H1 (cell line): ENCODE results near the gene THAP9. TPM values are rescaled to one million over a fixed set of nuclear protein-coding genes. Genes with fewer than 3 reads are reported as not detected.

Experiments used
- CTCF ChIA-PET: fragments of 300-600 bp; sonication (Branson Sonifier 250); formaldehyde crosslinking; loops from one replicate; lab custom pipeline; 2021; ENCODE audit not compliant: partially characterized antibody; lab: Charles Lee
- POLR2A ChIA-PET: fragments of 300-600 bp; sonication (Branson Sonifier 250); formaldehyde crosslinking; loops from one replicate; lab custom pipeline; 2021; ENCODE audit warnings: inconsistent platforms; ENCODE audit not compliant: partially characterized antibody; lab: Charles Lee
- DNase-seq, 2 experiments: peaks; one replicate each; pipeline versions ENCODE4 v3.0.0 to v3.0.0-alpha.2; 2010 to 2022; ENCODE audit warnings: low spot score in 2 of 2, low read depth in 1 of 2, mixed read lengths in 1 of 2
- FAIRE-seq: peaks from 2 replicates; lab custom pipeline; 2011; peaks lifted over from hg19 to GRCh38; lab: Jason Lieb, UNC
- H2AFZ ChIP-seq: 2 replicates; pipeline ENCODE4 v1.8.1; 2012; ENCODE audit warnings: low read length, inconsistent platforms
- H2AK5ac ChIP-seq: 2 replicates; pipeline ENCODE4 v1.6.1; 2013; ENCODE audit warnings: low read depth, low read length
- H2BK120ac ChIP-seq: replicated peaks from 2 replicates; pipeline ENCODE3; 2013; ENCODE audit warnings: low read depth, low read length, inconsistent platforms
- H2BK12ac ChIP-seq: 2 replicates; pipeline ENCODE4 v1.6.1; 2013; ENCODE audit warnings: low read depth, low read length
- H2BK15ac ChIP-seq: 2 replicates; pipeline ENCODE4 v1.6.1; 2013; ENCODE audit warnings: low read length
- H2BK20ac ChIP-seq: 2 replicates; pipeline ENCODE4 v1.6.1; 2013; ENCODE audit warnings: low read length
- H2BK5ac ChIP-seq: 2 replicates; pipeline ENCODE4 v1.6.1; 2013; ENCODE audit warnings: low read depth, low read length
- H3K14ac ChIP-seq: 2 replicates; pipeline ENCODE4 v1.6.1; 2013; ENCODE audit warnings: inconsistent platforms; ENCODE audit not compliant: insufficient read length
- H3K18ac ChIP-seq: 2 replicates; pipeline ENCODE4 v1.6.1; 2013; ENCODE audit warnings: low read length; ENCODE audit errors: extremely low read depth
- H3K23ac ChIP-seq: 2 replicates; pipeline ENCODE4 v1.6.1; 2013; ENCODE audit warnings: inconsistent platforms; ENCODE audit not compliant: insufficient read length
- H3K23me2 ChIP-seq: 2 replicates; pipeline ENCODE4 v1.6.1; 2013; ENCODE audit warnings: low read depth, low read length
- H3K27ac ChIP-seq: 2 replicates; pipeline ENCODE4 v1.6.1; 2011; ENCODE audit warnings: low read depth, low read length, inconsistent platforms
- H3K27me3 ChIP-seq, 4 experiments: replicated peaks in 1 of 4; 1 replicate in 1 of 4; 2 replicates in 3 of 4; pipeline versions ENCODE4 v1.6.1 to v1.8.1; 2011 to 2013; ENCODE audit warnings: low read length in 3 of 4, mild to moderate bottlenecking in 3 of 4, inconsistent platforms in 2 of 4, mixed read lengths in 2 of 4, moderate library complexity in 1 of 4; ENCODE audit not compliant: control insufficient read depth in 3 of 4, insufficient read depth in 3 of 4; ENCODE audit errors: extremely low read depth in 1 of 4
- H3K36me3 ChIP-seq, 4 experiments: 2 replicates each; pipeline versions ENCODE4 v1.6.1 to v1.8.1; 2011 to 2013; ENCODE audit warnings: mild to moderate bottlenecking in 4 of 4, low read length in 3 of 4, moderate library complexity in 2 of 4, control low read depth in 1 of 4, inconsistent platforms in 1 of 4; ENCODE audit not compliant: insufficient read depth in 4 of 4, control insufficient read depth in 2 of 4
- H3K4ac ChIP-seq: replicated peaks from 2 replicates; pipeline ENCODE3; 2013; ENCODE audit warnings: low read length, low read depth, mixed read lengths, inconsistent platforms; ENCODE audit not compliant: insufficient read length
- H3K4me1 ChIP-seq, 4 experiments: replicated peaks in 1 of 4; 1 replicate in 1 of 4; 2 replicates in 3 of 4; pipeline versions ENCODE4 v1.6.1 to v1.8.1; 2011 to 2013; ENCODE audit warnings: low read length in 3 of 4, inconsistent platforms in 2 of 4, mixed read lengths in 1 of 4; ENCODE audit not compliant: insufficient read depth in 4 of 4, control insufficient read depth in 3 of 4
- H3K4me2 ChIP-seq, 2 experiments: 2 replicates each; pipeline versions ENCODE4 v1.6.1 to v1.8.1; 2011 to 2013; ENCODE audit warnings: low read depth in 2 of 2, low read length in 2 of 2, control low read depth in 1 of 2, inconsistent platforms in 1 of 2, mild to moderate bottlenecking in 1 of 2; ENCODE audit not compliant: insufficient read depth in 1 of 2
- H3K4me3 ChIP-seq, 4 experiments: fragments of 200-600, 300-600 bp in 1 of 4; sonication (generic), shearing (Covaris generic), sonication (Bioruptor Twin) in 1 of 4; 2 replicates each; pipeline versions ENCODE4 v1.5.1 to v1.8.1; 2011 to 2016; ENCODE audit warnings: low read length in 4 of 4, low read depth in 3 of 4, control low read depth in 2 of 4, inconsistent platforms in 2 of 4, mild to moderate bottlenecking in 2 of 4, mixed read lengths in 1 of 4, moderate library complexity in 1 of 4; ENCODE audit not compliant: insufficient read depth in 2 of 4; ENCODE audit errors: extremely low read depth in 1 of 4
- H3K56ac ChIP-seq: replicated peaks from 2 replicates; pipeline ENCODE3; 2013; ENCODE audit warnings: low read depth, mild to moderate bottlenecking, mixed read lengths, low read length, inconsistent platforms; ENCODE audit not compliant: insufficient read length
- H3K79me1 ChIP-seq: 2 replicates; pipeline ENCODE4 v1.6.1; 2013; ENCODE audit warnings: low read depth, low read length, control low read depth
- H3K79me2 ChIP-seq, 2 experiments: 2 replicates each; pipeline versions ENCODE4 v1.6.1 to v1.8.1; 2012 to 2013; ENCODE audit warnings: low read length in 2 of 2, mild to moderate bottlenecking in 2 of 2, inconsistent platforms in 1 of 2; ENCODE audit not compliant: insufficient read depth in 2 of 2, control insufficient read depth in 1 of 2
- H3K9ac ChIP-seq, 4 experiments: replicated peaks in 1 of 4; 1 replicate in 1 of 4; 2 replicates in 3 of 4; pipeline versions ENCODE4 v1.6.1 to v1.8.1; 2011 to 2013; ENCODE audit warnings: low read depth in 3 of 4, low read length in 3 of 4, control low read depth in 2 of 4, mild to moderate bottlenecking in 2 of 4, moderate library complexity in 2 of 4, inconsistent platforms in 1 of 4; ENCODE audit errors: extremely low read depth in 1 of 4
- H3K9me3 ChIP-seq, 2 experiments: 2 replicates each; pipeline versions ENCODE4 v1.6.1 to v1.8.1; 2012 to 2013; ENCODE audit warnings: mild to moderate bottlenecking in 2 of 2, moderate library complexity in 2 of 2, control low read depth in 1 of 2, inconsistent platforms in 1 of 2, low read depth in 1 of 2, low read length in 1 of 2, mixed read lengths in 1 of 2; ENCODE audit not compliant: insufficient read depth in 2 of 2
- H4K20me1 ChIP-seq, 2 experiments: replicated peaks in 1 of 2; 2 replicates each; pipeline versions ENCODE3 to v1.8.1; 2011 to 2013; ENCODE audit warnings: inconsistent platforms in 2 of 2, low read length in 2 of 2, mild to moderate bottlenecking in 1 of 2; ENCODE audit not compliant: insufficient read depth in 2 of 2, control insufficient read depth in 1 of 2
- H4K5ac ChIP-seq: 2 replicates; pipeline ENCODE4 v1.6.1; 2013; ENCODE audit warnings: low read length, low read depth, mixed read lengths, inconsistent platforms; ENCODE audit not compliant: insufficient read length
- H4K8ac ChIP-seq: 2 replicates; pipeline ENCODE4 v1.8.0; 2013; ENCODE audit warnings: mild to moderate bottlenecking, moderate library complexity, low read length, inconsistent platforms; ENCODE audit not compliant: insufficient read depth; ENCODE audit errors: extremely low read depth
- H4K91ac ChIP-seq: replicated peaks from 2 replicates; pipeline ENCODE3; 2013; ENCODE audit warnings: low read length, mixed read lengths, inconsistent platforms; ENCODE audit not compliant: insufficient read length
- RBBP5 ChIP-seq: IDR thresholded peaks from 2 replicates; pipeline ENCODE4 v1.7.1; 2012; ENCODE audit warnings: low read depth, mild to moderate bottlenecking, inconsistent platforms, low read length, moderate library complexity, borderline replicate concordance
- YY1 ChIP-seq: IDR thresholded peaks from 2 replicates; pipeline ENCODE4 v1.6.1; 2011; ENCODE audit warnings: low read depth, mild to moderate bottlenecking, low read length
- WGBS, 2 experiments: shearing (Covaris generic) in 1 of 2; methylation state at CpG; one replicate each; pipeline versions ENCODE4 v1.1.6 to v1.1.7; 2013 to 2015; ENCODE audit warnings: low lambda C conversion rate in 2 of 2, mixed read lengths in 2 of 2, inconsistent platforms in 1 of 2, low coverage in 1 of 2, missing lambda C conversion rate in 1 of 2; ENCODE audit not compliant: insufficient replicate concordance in 2 of 2, insufficient coverage in 1 of 2, insufficient read length in 1 of 2; ENCODE audit errors: extremely low coverage in 1 of 2, missing lambda C conversion rate in 1 of 2; 5-methylcytosine and 5-hydroxymethylcytosine counted together
- polyA plus RNA-seq, 7 experiments: library from polyadenylated mRNA; depleted of rRNA in 3 of 7; stranded (reverse) in 5 of 7; unstranded in 2 of 7; fragments of >200 nt in 5 of 7; fragments of 200-250 nt in 2 of 7; gene quantifications; 1 replicate in 5 of 7; 2 replicates in 1 of 7; 4 replicates in 1 of 7; pipeline versions ENCODE4 v1.2.1 to v1.2.3, GENCODE V29; 2011 to 2013; ENCODE audit warnings: missing spikeins in 2 of 7, mixed read lengths in 2 of 7
- total RNA-seq: library from RNA; stranded (reverse); fragmentation: NEBNext Ultra II Directional; extraction: Animal tissue kit (Norgen Biotek cat#: 25700); gene quantifications from 2 replicates; pipeline ENCODE4 v1.2.1, GENCODE V29; 2021

The THAP9 gene
- total and polyA plus RNA-seq, 2 of the 8 experiments (the other 6 are each of a cell fraction or from before 2014, with no cell fraction given) = 6.1 to 13.2 TPM

DNA sequence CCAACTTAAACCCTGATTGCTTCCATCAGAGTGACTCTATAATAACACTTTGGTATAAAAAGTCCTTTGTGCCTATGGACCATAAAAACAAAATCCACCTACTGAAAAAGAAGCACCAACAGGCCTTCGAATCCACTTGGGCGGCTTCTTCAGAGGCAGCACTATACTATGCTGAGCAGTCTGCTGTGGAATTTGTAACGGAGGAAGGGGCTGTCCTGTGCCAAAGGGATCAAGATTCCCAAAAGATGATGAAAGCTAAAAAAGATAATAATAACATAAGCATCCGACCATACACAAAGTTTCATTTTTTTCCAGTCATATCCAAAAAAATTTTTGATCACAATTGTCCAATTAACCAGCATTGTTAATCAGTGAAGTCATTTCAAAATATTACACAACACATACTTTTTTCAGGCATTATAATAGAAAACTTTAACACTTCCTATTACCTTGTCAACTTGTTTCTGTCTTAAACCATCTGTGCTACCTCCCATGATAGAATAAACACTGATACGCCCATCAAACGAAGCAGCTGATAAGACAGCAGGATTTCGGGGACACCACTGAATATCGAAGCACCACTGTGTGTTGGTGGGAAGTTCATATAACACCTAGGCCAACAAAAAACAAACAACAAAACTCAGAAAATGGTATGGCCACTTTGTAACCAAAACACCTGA lies 33.7 kb upstream of the THAP9 start:
- Histone ChIP-seq H3K79me2 (no peaks in the 10 kb centered on the region), H3K56ac (no peak overlapping the region), H2BK120ac (no peak overlapping the region), H4K20me1 (peaks cover 0 to 3% of the 10 kb centered on the region in 2 experiments), H4K8ac (no peak overlapping the region), H2BK12ac (no peak overlapping the region), H4K5ac (no peak overlapping the region), H3K9me3 (no peaks in the 10 kb centered on the region), H3K9ac (no peak overlapping the region), H3K27me3 (no peaks in the 10 kb centered on the region), H4K91ac (no peak overlapping the region), H2AK5ac (no peak overlapping the region), H3K23ac (no peak overlapping the region), H3K36me3 (peaks cover 11 to 76% (median 46%) of the 10 kb centered on the region in 4 experiments), H2AFZ (no peak overlapping the region), H3K4me1 (no peaks in the 10 kb centered on the region), H3K23me2 (no peaks in the 10 kb centered on the region), H2BK15ac (no peak overlapping the region), H2BK20ac (no peak overlapping the region), H3K4me2 (no peak overlapping the region), H3K27ac (no peak overlapping the region), H3K18ac (no peak overlapping the region), H2BK5ac (no peak overlapping the region), H3K4me3 (no peak overlapping the region), H3K14ac (no peak overlapping the region), H3K79me1 (no peaks in the 10 kb centered on the region), H3K4ac (no peak overlapping the region)
- DNase-seq = no peak
- ChIA-PET CTCF (interaction anchor here (0.6 to 3.0 kb wide), 4 partner anchors 15 to 195 kb away, joined by 3 to 14 read pairs (median 8); no protein-coding TSS in a partner anchor), POLR2A (interaction anchor here (0.6 kb wide), 1 partner anchor 18 kb away, joined by 3 read pairs; no protein-coding TSS in a partner anchor)
- no peak for FAIRE-seq
- 96% methylated on average over 8 of the region's 8 CpGs; no CpG with 5 or more reads in 1 of the 2 experiments for WGBS, 2 experiments
- TF ChIP-seq YY1 = no peak
- TF ChIP-seq RBBP5 = no peak
